Endothelial cell of umbilical vein (primary cell): ENCODE data around the gene OR2A1.
"Not testable (repeated sequence)": the region's sequence is repeated elsewhere in the genome, so short reads cannot be mapped to it uniquely, and the experiment has no call there.

ENCODE experiments used
- CTCF ChIP-seq, 2 donors: IDR thresholded peaks; 1 replicate in 1 of 2; 2 replicates in 1 of 2; pipeline ENCODE4 v1.5.1; 2011; ENCODE audit warnings: low read length in 2 of 2, mild to moderate bottlenecking in 2 of 2, moderate library complexity in 2 of 2, control low read depth in 1 of 2, inconsistent platforms in 1 of 2, low read depth in 1 of 2; ENCODE audit not compliant: insufficient read depth in 1 of 2; ENCODE audit errors: extremely low read depth in 1 of 2
- EZH2 ChIP-seq: IDR thresholded peaks from 2 replicates; pipeline ENCODE4 v1.6.1; 2012; ENCODE audit warnings: borderline replicate concordance, low read depth, mild to moderate bottlenecking, moderate library complexity, low read length, inconsistent platforms; ENCODE audit not compliant: severe bottlenecking
- FOS ChIP-seq: IDR thresholded peaks from 2 replicates; pipeline ENCODE4 v1.6.1; 2011; ENCODE audit warnings: mild to moderate bottlenecking, low read length, moderate library complexity, borderline replicate concordance; ENCODE audit not compliant: insufficient read depth
- GATA2 ChIP-seq: IDR thresholded peaks from 2 replicates; pipeline ENCODE4 v1.7.0; 2011; ENCODE audit warnings: low read depth, mild to moderate bottlenecking, moderate library complexity, mixed read lengths, low read length; ENCODE audit not compliant: insufficient read length, insufficient read depth
- JUN ChIP-seq: IDR thresholded peaks from 2 replicates; pipeline ENCODE4 v1.6.1; 2011; ENCODE audit warnings: borderline replicate concordance, low read depth; ENCODE audit not compliant: insufficient read length, insufficient read depth
- MAX ChIP-seq: IDR thresholded peaks from 2 replicates; pipeline ENCODE4 v1.6.1; 2011; ENCODE audit not compliant: insufficient read depth, insufficient read length
- MYC ChIP-seq: IDR thresholded peaks from one replicate; pipeline ENCODE4 v1.6.1; 2011; ENCODE audit warnings: mild to moderate bottlenecking, low read depth, low read length
- POLR2A ChIP-seq: IDR thresholded peaks from 2 replicates; pipeline ENCODE4 v1.6.1; 2012; ENCODE audit warnings: low read depth, mild to moderate bottlenecking, control low read depth, low read length
- POLR2AphosphoS5 ChIP-seq: IDR thresholded peaks from 2 replicates; pipeline ENCODE4 v1.6.1; 2012; ENCODE audit warnings: low read depth, mild to moderate bottlenecking, control low read depth, low read length, moderate library complexity; ENCODE audit not compliant: insufficient read depth

GRCh38 chr7:144369221-144369620 lies 57.0 kb downstream of the OR2A1 start:
- not testable (repeated sequence) for TF ChIP-seq CTCF (IDR thresholded peaks at IDR 0.05; ENCODE audit: extremely low read depth in 1 of 2, insufficient read depth in 1 of 2, low read depth in 1 of 2, low read length in 2 of 2); EZH2; POLR2A; MYC; JUN; MAX; POLR2AphosphoS5; GATA2; FOS
